Testis (tissue), 3 donors: ENCODE results near the gene VRTN. TPM values are rescaled to one million over a fixed set of nuclear protein-coding genes. Genes with fewer than 3 reads are reported as not detected.

Source experiments
- DNase-seq: peaks from one replicate; pipeline ENCODE4 v3.0.0-alpha.2; 2019
- H3K27ac ChIP-seq, 2 donors: fragments of 200-600 bp; sonication (generic); one replicate each; pipeline ENCODE4 v1.5.1; 2019
- H3K27me3 ChIP-seq: fragments of 200-600 bp; sonication (generic); one replicate; pipeline ENCODE4 v1.5.1; 2019
- H3K36me3 ChIP-seq: fragments of 200-600 bp; sonication (generic); one replicate; pipeline ENCODE4 v1.5.1; 2017; ENCODE audit warnings: low read depth; ENCODE audit errors: missing control alignments
- H3K4me1 ChIP-seq: fragments of 200-600 bp; sonication (generic); one replicate; pipeline ENCODE4 v1.5.1; 2019
- H3K4me3 ChIP-seq, 2 donors: fragments of 200-600 bp; sonication (generic); one replicate each; pipeline ENCODE4 v1.5.1; 2017 to 2019
- H3K9me3 ChIP-seq: fragments of 200-600 bp; sonication (generic); one replicate; pipeline ENCODE4 v1.5.1; 2017
- POLR2A ChIP-seq: fragments of 450-650 bp; IDR thresholded peaks from one replicate; pipeline ENCODE4 v1.6.1; 2017; ENCODE audit warnings: antibody characterized with exemption, mild to moderate bottlenecking, moderate library complexity
- WGBS, 2 donors: methylation state at CpG; one replicate each; pipeline ENCODE4 v1.1.5; 2018; 5-methylcytosine and 5-hydroxymethylcytosine counted together
- intact Hi-C: fragments of 100-400 bp; cut with DNase I; formaldehyde crosslinking; loops from one replicate; pipeline ENCODE4 v1.15.1; 2023; ENCODE audit warnings: low total_unique reads
- polyA plus RNA-seq: library from polyadenylated mRNA; stranded (reverse); fragments of 350-450 nt; fragmentation: Illumina TruSeq; extraction: RNeasy Lipid Tissue Mini Kit (QIAGEN cat#74804); gene quantifications from one replicate; pipeline ENCODE4 v1.2.3, GENCODE V29; 2014; ENCODE audit warnings: low read depth, low replicate concordance; ENCODE audit not compliant: insufficient read depth
- total RNA-seq, 2 donors: library from RNA; depleted of rRNA; stranded (reverse); fragments of >200 nt; gene quantifications; one replicate each; pipeline ENCODE4 v1.2.3, GENCODE V29; 2016
- TF ChIP-seq, protein P1 (sequence below), 3 experiments: fragments of 450-650 bp in 2 of 3; fragments of 200-600 bp in 1 of 3; sonication (generic) in 1 of 3; IDR thresholded peaks; one replicate each; pipeline ENCODE4 v1.5.1; 2016 to 2019; ENCODE audit warnings: antibody characterized with exemption in 3 of 3, mild to moderate bottlenecking in 2 of 3, moderate library complexity in 1 of 3

The VRTN gene
- total and polyA plus RNA-seq, 3 donors from 2014 or later, result 0.47 to 3.5 (median 1.6) TPM

DNA sequence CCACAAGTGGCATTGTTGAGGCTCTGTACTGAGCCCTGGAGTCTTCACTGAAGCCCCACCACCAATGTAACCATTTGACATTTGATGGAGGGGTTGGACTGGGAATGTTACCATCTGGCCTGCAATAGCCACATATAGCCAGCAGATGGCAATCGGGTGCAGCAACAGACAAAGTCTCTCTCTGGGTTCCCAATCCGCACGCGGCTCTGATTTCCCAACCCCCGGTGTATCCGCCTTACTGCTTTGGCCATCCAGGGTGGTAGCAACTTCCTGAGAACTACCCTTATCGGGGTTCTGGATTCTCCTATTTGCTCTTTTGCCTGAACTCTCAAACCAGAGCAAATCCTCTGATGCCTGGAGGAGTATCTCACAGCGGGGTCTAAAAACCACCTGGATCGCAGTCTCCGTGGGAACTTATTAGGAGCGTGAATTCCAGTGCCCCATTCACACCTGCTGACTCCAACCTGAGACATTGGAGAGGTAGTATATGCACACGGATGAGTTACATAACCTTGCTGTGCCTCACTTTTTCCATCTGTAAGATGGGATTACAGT is 14.2 kb downstream of the VRTN start:
- intact Hi-C loops, result loop anchor here (10.0 kb wide), 1 partner anchor 112 kb away; no protein-coding TSS in a partner anchor
- H3K36me3 ChIP-seq, result no peaks in the 10 kb centered on the region

DNA sequence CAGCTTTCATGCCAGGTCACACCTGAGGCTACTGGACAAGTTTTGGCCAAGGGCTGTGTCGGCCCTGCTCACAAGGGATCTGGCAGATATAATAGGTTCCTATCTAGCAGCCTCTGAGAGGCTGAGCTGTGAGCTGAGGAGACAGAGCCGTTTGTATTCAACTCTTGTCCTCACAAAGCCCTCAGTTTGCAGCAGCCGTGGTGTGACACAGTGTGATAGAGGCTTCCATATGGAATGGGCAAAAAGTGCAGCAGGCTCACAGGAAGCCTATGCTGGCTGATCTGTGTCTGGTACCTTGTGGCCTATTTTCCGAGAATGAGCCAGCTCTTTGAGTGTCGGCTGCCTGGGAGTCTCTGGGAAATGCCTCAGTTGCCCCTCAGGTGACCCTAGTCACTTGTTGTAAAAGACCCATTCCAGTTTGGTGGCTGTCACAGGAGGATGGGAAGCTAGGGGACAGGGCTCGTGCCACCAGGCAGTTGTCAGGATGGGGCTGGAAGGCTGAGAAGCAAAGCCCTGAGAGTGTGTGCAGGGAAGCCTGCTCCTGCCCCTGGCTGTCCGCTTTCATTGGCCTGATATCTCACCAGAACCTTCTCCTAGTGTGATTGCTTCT is 16.1 kb downstream of the VRTN start:
- no peak for DNase-seq
- intact Hi-C loops, result loop anchor here (10.0 kb wide), 1 partner anchor 110 kb away; no protein-coding TSS in a partner anchor
- no peaks in the 10 kb centered on the region for H3K9me3 ChIP-seq
- 80 to 87% methylated on average over 5 to 7 of the region's 7 CpGs for WGBS, 2 donors
- TF ChIP-seq POLR2A, result no peak
- TF ChIP-seq, protein P1, sequence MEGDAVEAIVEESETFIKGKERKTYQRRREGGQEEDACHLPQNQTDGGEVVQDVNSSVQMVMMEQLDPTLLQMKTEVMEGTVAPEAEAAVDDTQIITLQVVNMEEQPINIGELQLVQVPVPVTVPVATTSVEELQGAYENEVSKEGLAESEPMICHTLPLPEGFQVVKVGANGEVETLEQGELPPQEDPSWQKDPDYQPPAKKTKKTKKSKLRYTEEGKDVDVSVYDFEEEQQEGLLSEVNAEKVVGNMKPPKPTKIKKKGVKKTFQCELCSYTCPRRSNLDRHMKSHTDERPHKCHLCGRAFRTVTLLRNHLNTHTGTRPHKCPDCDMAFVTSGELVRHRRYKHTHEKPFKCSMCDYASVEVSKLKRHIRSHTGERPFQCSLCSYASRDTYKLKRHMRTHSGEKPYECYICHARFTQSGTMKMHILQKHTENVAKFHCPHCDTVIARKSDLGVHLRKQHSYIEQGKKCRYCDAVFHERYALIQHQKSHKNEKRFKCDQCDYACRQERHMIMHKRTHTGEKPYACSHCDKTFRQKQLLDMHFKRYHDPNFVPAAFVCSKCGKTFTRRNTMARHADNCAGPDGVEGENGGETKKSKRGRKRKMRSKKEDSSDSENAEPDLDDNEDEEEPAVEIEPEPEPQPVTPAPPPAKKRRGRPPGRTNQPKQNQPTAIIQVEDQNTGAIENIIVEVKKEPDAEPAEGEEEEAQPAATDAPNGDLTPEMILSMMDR (IDR thresholded peaks at IDR 0.05), result no peak
- no peaks in the 10 kb centered on the region for H3K27me3 ChIP-seq
- H3K36me3 ChIP-seq, result no peaks in the 10 kb centered on the region
- no peak overlapping the region for H3K4me3 ChIP-seq
- no peaks in the 10 kb centered on the region for H3K4me1 ChIP-seq
- H3K27ac ChIP-seq, result no peak overlapping the region

More for the DNA sequence above, 14.2 kb downstream of the VRTN start:
- H3K27me3 ChIP-seq, result no peaks in the 10 kb centered on the region
- TF ChIP-seq POLR2A, result no peak
- TF ChIP-seq, protein P1 (IDR thresholded peaks at IDR 0.05), result peak; percentile 87 to 96 (median 95)
- no peak overlapping the region for H3K4me3 ChIP-seq
- H3K4me1 ChIP-seq, result no peaks in the 10 kb centered on the region
- peak; percentile 90 for DNase-seq
- H3K27ac ChIP-seq, result no peak overlapping the region
- H3K9me3 ChIP-seq, result no peaks in the 10 kb centered on the region
- WGBS, 2 donors, result 12 to 48% methylated on average over 6 to 12 of the region's 12 CpGs

DNA sequence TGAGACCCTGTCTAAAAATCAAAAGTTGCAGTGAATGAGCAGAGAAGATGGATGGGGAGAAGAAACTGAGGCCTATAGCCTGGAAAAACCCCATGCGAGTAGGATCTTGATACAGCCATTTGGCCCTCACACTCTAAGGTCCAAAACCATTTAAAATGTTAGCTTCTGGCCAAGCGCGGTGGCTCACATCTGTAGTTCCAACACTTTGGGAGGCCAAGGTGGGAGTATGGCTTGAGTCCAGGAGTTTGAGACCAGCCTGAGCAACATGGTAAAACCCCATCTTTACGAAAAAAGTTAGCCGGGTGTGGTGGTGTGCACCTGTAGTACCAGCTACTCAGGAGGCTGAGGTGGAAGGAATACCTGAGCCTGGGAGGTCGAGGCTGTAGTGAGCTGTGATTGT is 19.8 kb downstream of the VRTN start:
- DNase-seq, result no peak
- Histone ChIP-seq H3K4me1 (no peaks in the 10 kb centered on the region), H3K27me3 (no peaks in the 10 kb centered on the region), H3K4me3 (no peak overlapping the region), H3K36me3 (no peaks in the 10 kb centered on the region), H3K27ac (no peak overlapping the region), H3K9me3 (no peaks in the 10 kb centered on the region)
- TF ChIP-seq POLR2A, result no peak
- TF ChIP-seq, protein P1 (IDR thresholded peaks at IDR 0.05), result no peak
- WGBS, 2 donors, result 92 to 95% methylated on average over 6 of the region's 6 CpGs
- intact Hi-C loops, result loop anchor here (10.0 kb wide), 1 partner anchor 107 kb away; no protein-coding TSS in a partner anchor

DNA sequence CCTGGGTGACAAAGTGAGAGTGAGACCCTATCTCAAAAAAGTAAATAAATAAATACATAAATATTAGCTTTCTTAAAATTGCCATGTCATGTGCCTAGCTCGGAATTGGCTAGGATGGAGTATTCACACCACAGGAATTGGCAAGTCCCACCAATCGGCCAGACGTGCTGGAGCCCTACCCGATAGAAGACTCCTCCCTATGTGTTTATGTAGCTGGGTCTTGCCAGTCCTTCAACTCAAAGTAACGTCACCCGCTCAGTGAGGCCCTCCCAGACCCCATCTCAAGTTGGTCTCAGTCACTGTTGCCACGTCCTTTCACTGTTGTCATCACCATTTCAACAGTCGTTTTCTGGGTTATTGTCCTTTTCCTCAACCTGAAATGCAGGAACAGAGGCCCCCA is 20.2 kb downstream of the VRTN start:
- intact Hi-C loops, result loop anchor here (10.0 kb wide), 1 partner anchor 106 kb away; no protein-coding TSS in a partner anchor

More for the DNA sequence above, 20.2 kb downstream of the VRTN start:
- Histone ChIP-seq H3K4me1 (no peaks in the 10 kb centered on the region), H3K27ac (no peak overlapping the region), H3K27me3 (no peaks in the 10 kb centered on the region), H3K4me3 (no peak overlapping the region), H3K9me3 (no peaks in the 10 kb centered on the region), H3K36me3 (no peaks in the 10 kb centered on the region)
- no peak for DNase-seq
- TF ChIP-seq, protein P1 (IDR thresholded peaks at IDR 0.05), result no peak
- no peak for TF ChIP-seq POLR2A
- WGBS, 2 donors, result 85 to 86% methylated on average over 8 of the region's 8 CpGs
